ENCODE data around the gene SNX17. TPM values are rescaled to one million over a fixed set of nuclear protein-coding genes. Genes with fewer than 3 reads are reported as not detected.

The SNX17 gene
- total RNA-seq, 2 donors from 2014 or later = 66.0 to 69.3 TPM

- H3K9me3 ChIP-seq = no peaks in the 10 kb centered on the region
- H3K4me1 ChIP-seq = peaks cover 0 to 37% of the 10 kb centered on the region in 2 donors
- H3K4me3 ChIP-seq = no peak overlapping the region
- no peak overlapping the region for H3K27ac ChIP-seq
- peaks cover 58% of the 10 kb centered on the region for H3K36me3 ChIP-seq
- H3K27me3 ChIP-seq = no peaks in the 10 kb centered on the region
- no peak for TF ChIP-seq CTCF (IDR thresholded peaks at IDR 0.05)
- DNase-seq (ENCODE audit: low spot score) = no peak
These were observed 7.8 kb downstream of the SNX17 start for GRCh38 chr2:27378096-27378808.

GRCh38 chr2:27378809-27379290 lies 8.4 kb downstream of the SNX17 start:
- H3K36me3 ChIP-seq = peaks cover 58% of the 10 kb centered on the region

GRCh38 chr2:27379383-27379835 lies 9.0 kb downstream of the SNX17 start:
- Histone ChIP-seq H3K4me3 (peak overlapping the region in 1 of 2 donors; percentile 68), H3K9me3 (no peaks in the 10 kb centered on the region), H3K27ac (peak overlapping the region in 1 of 2 donors; percentile 87), H3K4me1 (peaks cover 0 to 37% of the 10 kb centered on the region in 2 donors), H3K27me3 (no peaks in the 10 kb centered on the region), H3K36me3 (peaks cover 59% of the 10 kb centered on the region)
- no peak for DNase-seq (ENCODE audit: low spot score)
- no peak for TF ChIP-seq CTCF (IDR thresholded peaks at IDR 0.05)

More at GRCh38 chr2:27378809-27379290, 8.4 kb downstream of the SNX17 start:
- Histone ChIP-seq H3K9me3 (no peaks in the 10 kb centered on the region), H3K27me3 (no peaks in the 10 kb centered on the region), H3K4me3 (no peak overlapping the region), H3K27ac (no peak overlapping the region), H3K4me1 (peaks cover 0 to 37% of the 10 kb centered on the region in 2 donors)
- TF ChIP-seq CTCF (IDR thresholded peaks at IDR 0.05) = no peak
- DNase-seq (ENCODE audit: low spot score) = no peak

GRCh38 chr2:27379836-27380625 lies 9.6 kb downstream of the SNX17 start:
- peak overlapping the region; percentile 60 to 68 for H3K4me3 ChIP-seq
- no peaks in the 10 kb centered on the region for H3K9me3 ChIP-seq
- peak; percentile 70 for DNase-seq (ENCODE audit: low spot score)
- peaks cover 0 to 37% of the 10 kb centered on the region in 2 donors for H3K4me1 ChIP-seq
- no peak for TF ChIP-seq CTCF (IDR thresholded peaks at IDR 0.05)
- H3K27ac ChIP-seq = peak overlapping the region; percentile 87 to 93
- peaks cover 59% of the 10 kb centered on the region for H3K36me3 ChIP-seq
- no peaks in the 10 kb centered on the region for H3K27me3 ChIP-seq

- peaks cover 0 to 37% of the 10 kb centered on the region in 2 donors for H3K4me1 ChIP-seq
- TF ChIP-seq CTCF (IDR thresholded peaks at IDR 0.05) = no peak
- peaks cover 58% of the 10 kb centered on the region for H3K36me3 ChIP-seq
- H3K27me3 ChIP-seq = no peaks in the 10 kb centered on the region
- H3K4me3 ChIP-seq = peak within 1 kb of the TSS; percentile 60 to 68
- peak; percentile 98 for DNase-seq (ENCODE audit: low spot score)
- peak within 1 kb of the TSS; percentile 87 to 93 for H3K27ac ChIP-seq
- no peaks in the 10 kb centered on the region for H3K9me3 ChIP-seq
These were observed 10.5 kb downstream of the SNX17 start, which contains the start of gene ZNF513 for GRCh38 chr2:27380626-27381545. Gene ZNF513 (minus strand): TSS chr2:27380734. CDS start chr2:27380526, 208 bp downstream.

Measured in right atrium auricular region (tissue), 2 donors.